WERI-Rb-1 (cell line): ENCODE data around the gene TOX2.

Source experiments
- DNase-seq: peaks from one replicate; pipeline ENCODE4 v3.0.0-alpha.2; 2020
- H3K27ac ChIP-seq: fragments of 250-450 bp; sonication (Bioruptor Pico); 2 replicates; pipeline ENCODE4 v1.5.1; 2020; ENCODE audit warnings: mild to moderate bottlenecking, moderate library complexity
- H3K27me3 ChIP-seq: fragments of 250-450 bp; sonication (Bioruptor Pico); 2 replicates; pipeline ENCODE4 v1.5.1; 2021; ENCODE audit warnings: mild to moderate bottlenecking, low read depth, moderate library complexity; ENCODE audit not compliant: insufficient read depth, severe bottlenecking
- H3K36me3 ChIP-seq: fragments of 250-450 bp; sonication (Bioruptor Pico); 2 replicates; pipeline ENCODE4 v1.5.1; 2020; ENCODE audit warnings: mild to moderate bottlenecking, moderate library complexity
- H3K4me3 ChIP-seq: 2 replicates; pipeline ENCODE4 v1.5.1; 2011; ENCODE audit warnings: low read depth, mild to moderate bottlenecking, control low read depth, low read length
- H3K9me3 ChIP-seq: fragments of 250-450 bp; sonication (Bioruptor Pico); 2 replicates; pipeline ENCODE4 v1.5.1; 2021; ENCODE audit warnings: mild to moderate bottlenecking, moderate library complexity; ENCODE audit not compliant: severe bottlenecking
- CTCF ChIP-seq: IDR thresholded peaks from 2 replicates; pipeline ENCODE4 v1.5.1; 2011; ENCODE audit warnings: low read depth, mild to moderate bottlenecking, control low read depth, inconsistent platforms, low read length

The TOX2 gene

GRCh38 chr20:44033873-44034272, 119.2 kb downstream of the TOX2 start:
- no peak for TF ChIP-seq CTCF
- H3K4me3 ChIP-seq = no peak overlapping the region
- H3K27ac ChIP-seq = no peak overlapping the region
- DNase-seq = no peak
- peaks cover 90% of the 10 kb centered on the region for H3K27me3 ChIP-seq
- no peaks in the 10 kb centered on the region for H3K9me3 ChIP-seq
- no peaks in the 10 kb centered on the region for H3K36me3 ChIP-seq

DNA sequence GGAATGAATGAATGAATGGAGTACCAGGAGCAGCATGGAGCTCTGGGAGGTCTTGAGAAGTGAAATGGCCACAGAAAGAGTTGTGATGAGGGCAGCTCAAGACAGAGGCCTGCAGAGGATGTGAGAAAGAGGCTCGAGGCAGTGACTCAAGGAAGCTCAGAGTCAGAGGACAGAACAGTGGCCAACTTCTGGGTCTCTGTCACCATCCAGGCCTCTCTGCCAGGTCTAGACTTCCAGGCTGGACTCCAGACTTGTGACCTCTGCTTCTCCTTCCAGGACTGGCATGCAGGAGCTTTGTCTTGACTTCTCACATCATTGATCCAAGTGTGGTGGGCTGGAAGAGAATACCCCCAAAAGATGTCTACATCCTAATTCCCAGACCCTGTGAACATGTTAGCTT, 119.8 kb downstream of the TOX2 start:
- Histone ChIP-seq H3K9me3 (no peaks in the 10 kb centered on the region), H3K36me3 (no peaks in the 10 kb centered on the region), H3K27ac (no peak overlapping the region), H3K4me3 (no peak overlapping the region), H3K27me3 (peaks cover 90% of the 10 kb centered on the region)
- DNase-seq = no peak
- TF ChIP-seq CTCF = no peak

DNA sequence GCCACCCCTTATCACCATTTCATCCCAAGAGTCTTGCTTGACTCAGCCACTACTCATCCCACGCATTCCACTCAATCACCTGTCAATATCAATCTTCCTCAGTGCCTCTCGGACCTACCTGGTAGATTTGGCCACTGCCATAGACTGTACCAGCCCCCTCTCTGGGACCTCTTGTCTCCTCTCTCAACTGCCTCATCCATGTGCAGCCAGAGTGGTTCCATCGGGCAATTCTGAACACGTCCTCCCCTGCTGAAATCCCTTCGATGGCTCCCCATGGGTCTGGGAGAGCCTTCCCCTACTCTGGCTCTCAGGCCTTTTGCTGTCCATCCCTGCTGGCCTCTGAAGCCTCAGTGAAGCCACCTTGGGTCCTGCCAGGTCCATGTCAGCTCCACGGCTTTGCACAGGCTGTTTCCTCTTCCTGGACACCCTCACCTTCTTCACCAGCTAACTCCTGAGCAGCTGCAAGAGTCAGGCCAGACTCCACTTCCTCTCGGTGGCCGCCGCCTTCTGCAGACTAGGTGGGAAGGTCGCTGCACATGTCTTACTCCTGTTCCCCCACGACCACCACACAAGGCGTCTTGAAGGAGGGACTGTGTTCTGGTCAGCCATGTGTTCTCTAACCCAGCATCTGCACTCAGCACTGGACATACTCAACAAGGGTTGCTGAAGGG, 120.4 kb downstream of the TOX2 start:
- Histone ChIP-seq H3K36me3 (no peaks in the 10 kb centered on the region), H3K9me3 (no peaks in the 10 kb centered on the region), H3K27ac (no peak overlapping the region), H3K27me3 (peaks cover 90% of the 10 kb centered on the region), H3K4me3 (no peak overlapping the region)
- no peak for TF ChIP-seq CTCF
- DNase-seq = no peak

- Histone ChIP-seq H3K27me3 (peaks cover 93% of the 10 kb centered on the region), H3K36me3 (no peaks in the 10 kb centered on the region), H3K4me3 (no peak overlapping the region), H3K9me3 (no peaks in the 10 kb centered on the region), H3K27ac (no peak overlapping the region)
- no peak for DNase-seq
- TF ChIP-seq CTCF = no peak
These were observed 121.3 kb downstream of the TOX2 start for GRCh38 chr20:44035924-44036323.

- Histone ChIP-seq H3K27ac (no peak overlapping the region), H3K27me3 (peaks cover 93% of the 10 kb centered on the region), H3K9me3 (no peaks in the 10 kb centered on the region), H3K4me3 (no peak overlapping the region), H3K36me3 (no peaks in the 10 kb centered on the region)
- DNase-seq = no peak
- TF ChIP-seq CTCF = no peak
These were observed 121.8 kb downstream of the TOX2 start for GRCh38 chr20:44036441-44036840.

- H3K4me3 ChIP-seq = no peak overlapping the region
- peak; percentile 25 for DNase-seq
- no peak overlapping the region for H3K27ac ChIP-seq
- H3K36me3 ChIP-seq = no peaks in the 10 kb centered on the region
- H3K27me3 ChIP-seq = peaks cover 94% of the 10 kb centered on the region
- TF ChIP-seq CTCF = no peak
- no peaks in the 10 kb centered on the region for H3K9me3 ChIP-seq
These were observed 124.0 kb downstream of the TOX2 start for GRCh38 chr20:44038681-44039123.
